Hematopoietic multipotent progenitor cell treated with erythropoietin and hydrocortisone succinate and interleukin-3 and kit ligand, for 15 days (in vitro differentiated cells): ENCODE measurements around the gene PRRG3.

Experiments used
- DNase-seq: peaks from one replicate; pipeline ENCODE4 v3.0.0-alpha.2; 2015; ENCODE audit warnings: low spot score

Gene PRRG3

GRCh38 chrX:151708821-151709220, 13.6 kb downstream of the PRRG3 start:
- no peak for DNase-seq

- DNase-seq, result no peak
Measured at GRCh38 chrX:151710457-151710856, 15.2 kb downstream of the PRRG3 start.

DNA sequence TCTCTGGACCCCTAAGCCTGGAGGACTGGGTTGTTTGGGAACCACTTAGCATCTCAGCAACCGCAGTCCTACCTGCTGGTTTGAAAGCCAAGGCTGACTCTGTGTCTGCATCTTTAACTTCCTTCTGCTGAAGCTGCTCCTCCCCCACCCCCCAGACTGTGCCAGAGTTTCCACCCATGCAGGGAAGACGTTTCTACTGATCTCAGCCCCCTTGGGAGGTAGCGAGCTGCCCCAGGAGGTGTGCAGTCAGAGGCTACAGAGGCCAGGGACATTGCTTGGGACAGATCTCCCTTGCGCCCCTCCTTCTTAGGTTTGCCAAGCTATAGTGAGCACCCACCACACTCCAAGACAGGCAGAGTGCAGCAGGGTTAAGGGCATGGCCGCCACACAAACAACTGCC, 15.9 kb downstream of the PRRG3 start:
- no peak for DNase-seq

DNA sequence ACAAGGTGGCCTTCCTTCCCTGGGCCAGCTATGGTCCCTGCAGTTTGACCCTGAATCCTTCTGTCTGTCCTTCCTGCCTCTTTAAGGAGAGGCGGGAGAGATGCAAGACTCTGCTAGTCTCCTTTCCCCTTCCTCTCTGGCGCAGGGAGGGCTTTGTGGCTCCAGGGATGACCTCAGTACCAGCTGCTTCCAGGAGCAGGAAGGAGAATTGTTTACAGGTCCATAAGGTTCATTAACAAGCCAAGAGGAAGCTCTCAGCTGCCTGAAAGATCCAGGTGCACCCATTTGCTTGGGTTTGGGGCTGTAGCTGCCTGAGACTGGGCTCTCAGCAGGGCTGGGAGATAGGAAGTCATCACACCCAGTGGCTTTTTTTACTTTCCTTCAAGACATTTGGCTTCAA, 16.5 kb downstream of the PRRG3 start:
- DNase-seq, result no peak

GRCh38 chrX:151712253-151712652, 17.0 kb downstream of the PRRG3 start:
- no peak for DNase-seq

DNA sequence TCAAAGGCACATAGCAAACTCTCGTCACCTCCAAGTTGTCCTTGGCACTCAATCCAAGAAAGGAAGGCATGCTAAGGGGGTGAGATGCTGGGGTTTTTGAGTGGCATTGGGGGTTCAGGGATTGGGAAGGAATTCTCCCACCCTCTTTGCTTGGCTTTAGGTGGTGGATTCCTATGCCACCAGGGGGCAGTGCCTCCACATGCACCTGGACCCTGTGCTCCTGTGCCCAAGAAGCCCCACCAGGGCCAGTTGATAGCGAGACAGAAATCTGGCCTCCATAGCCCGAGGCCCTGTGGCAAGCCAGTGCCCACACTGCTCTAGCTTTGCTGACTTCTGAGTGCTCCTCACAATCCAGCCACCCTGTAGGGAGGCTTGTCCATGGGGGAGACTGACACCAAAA, 18.6 kb downstream of the PRRG3 start:
- no peak for DNase-seq

- no peak for DNase-seq
Measured at GRCh38 chrX:151714362-151714761, 19.1 kb downstream of the PRRG3 start.

DNA sequence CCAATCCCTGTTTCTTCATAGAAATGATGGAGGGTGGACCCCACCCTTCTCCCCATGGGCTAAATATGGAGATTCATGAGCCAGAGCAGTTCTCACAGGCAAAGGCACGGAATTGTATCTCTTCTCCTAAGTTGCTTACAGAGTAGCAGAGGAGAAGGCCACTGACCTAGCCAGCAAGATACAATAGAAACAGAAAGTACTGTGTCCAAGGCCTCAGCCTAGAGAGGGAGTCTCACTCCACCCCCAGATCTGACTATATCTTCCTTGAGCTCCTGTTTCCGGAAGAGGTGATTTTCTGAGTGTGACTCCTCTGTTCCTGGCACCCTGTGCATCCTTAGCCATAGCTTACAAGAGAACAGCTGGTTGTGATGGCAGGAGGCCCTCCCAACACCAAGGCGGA, 20.5 kb downstream of the PRRG3 start, which contains the start of gene FATE1:
TSS of gene FATE1 (plus strand) at position 284 of the 400 bp plus-strand sequence. CDS start at position 369, 85 bp downstream.
- no peak for DNase-seq

DNA sequence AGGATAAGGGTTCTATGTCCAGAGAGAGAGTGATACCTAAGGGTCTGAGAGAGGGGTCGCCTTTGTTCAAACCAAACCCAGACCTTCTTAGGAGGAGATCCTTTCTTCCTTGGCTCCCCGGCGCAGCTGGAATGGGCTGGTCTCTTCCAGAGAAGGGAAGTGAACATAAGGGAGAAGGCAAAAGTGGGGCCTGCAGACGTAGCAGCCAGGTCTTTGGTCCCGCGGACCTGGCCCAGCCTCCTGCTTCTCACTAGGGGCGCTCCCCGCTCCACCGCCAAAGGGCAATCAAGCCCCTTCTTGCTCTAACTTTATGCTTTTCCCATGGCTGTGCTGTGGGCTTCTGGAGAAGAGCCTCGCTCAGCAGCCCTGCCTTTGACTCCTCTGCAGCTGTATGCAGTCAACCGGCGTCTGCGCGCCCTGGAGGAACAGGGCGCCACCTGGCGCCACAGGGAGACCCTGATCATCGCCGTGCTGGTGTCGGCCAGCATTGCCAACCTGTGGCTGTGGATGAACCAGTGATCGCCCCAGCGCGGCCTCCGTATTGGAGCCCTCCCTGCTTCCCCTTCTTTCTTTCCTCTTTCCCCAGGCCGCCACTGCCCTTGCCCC, 27.1 kb downstream of the PRRG3 start:
- no peak for DNase-seq

DNA sequence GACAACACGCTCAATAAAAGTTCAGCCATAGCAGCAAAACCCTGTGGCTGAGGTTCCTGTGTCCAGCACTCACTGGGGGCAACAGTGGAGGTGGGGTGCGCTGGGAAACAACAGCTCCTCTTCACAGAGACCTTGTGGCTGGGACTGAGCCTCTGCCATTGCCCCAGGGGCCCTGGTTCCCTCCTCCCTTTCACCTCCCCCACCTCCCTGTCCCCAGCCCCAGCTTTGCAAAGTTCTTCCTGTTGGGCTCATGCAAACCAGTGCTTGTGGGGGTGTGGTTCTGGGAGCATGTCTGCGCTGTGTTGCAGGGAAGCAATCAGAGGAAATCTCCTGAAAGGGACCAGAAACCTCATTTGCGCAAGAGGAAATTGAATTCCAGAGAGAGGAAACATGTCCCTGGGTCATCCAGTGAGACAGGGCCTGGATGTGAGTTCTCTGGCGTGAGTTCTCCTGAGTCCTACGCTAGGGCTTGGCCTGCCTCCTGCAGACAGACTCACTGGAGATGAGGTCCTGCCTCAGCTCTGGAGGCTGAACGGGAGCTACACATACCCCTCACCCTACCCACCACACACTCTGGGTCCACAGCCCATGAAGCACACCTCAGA, 28.0 kb downstream of the PRRG3 start:
- no peak for DNase-seq

DNA sequence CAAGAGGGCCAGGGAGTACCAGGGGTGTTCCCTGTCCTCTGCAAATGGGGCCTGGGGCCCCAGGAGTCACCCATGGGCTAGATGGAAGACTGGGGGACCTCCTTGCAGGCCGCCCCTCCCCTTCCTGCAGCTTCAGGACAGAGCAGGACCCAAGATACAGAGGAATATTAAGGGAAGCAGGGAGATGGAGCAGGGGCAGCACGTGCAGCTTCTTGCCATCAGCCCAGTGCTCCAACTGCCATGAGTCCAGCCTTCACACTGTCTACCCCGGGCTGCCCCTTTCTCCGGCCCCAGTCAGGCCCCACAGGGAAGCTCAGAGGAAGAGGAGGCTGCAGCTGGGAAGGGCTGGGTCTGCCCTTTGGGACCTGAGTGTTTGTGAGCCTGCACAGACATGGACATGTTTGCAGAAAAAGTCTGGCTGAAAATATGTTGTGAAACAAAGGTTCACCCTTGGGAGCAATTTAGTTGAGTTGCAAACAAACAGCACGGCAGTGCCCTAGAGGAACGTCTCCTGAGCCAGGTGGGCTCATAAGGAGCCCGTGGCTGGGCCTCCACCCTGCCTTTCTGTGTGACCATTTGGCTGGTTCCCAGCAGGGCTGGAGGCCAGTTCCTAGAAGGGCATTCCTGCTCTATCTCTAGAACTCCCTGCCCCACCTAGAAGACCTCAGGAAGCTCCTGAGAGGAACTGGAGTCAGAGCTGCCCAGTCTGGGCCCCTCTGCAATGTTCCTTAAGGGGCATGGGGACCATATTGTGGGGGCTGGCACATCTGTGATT, 29.5 kb downstream of the PRRG3 start:
- no peak for DNase-seq

- no peak for DNase-seq
Measured at GRCh38 chrX:151725338-151725614, 30.0 kb downstream of the PRRG3 start.

DNA sequence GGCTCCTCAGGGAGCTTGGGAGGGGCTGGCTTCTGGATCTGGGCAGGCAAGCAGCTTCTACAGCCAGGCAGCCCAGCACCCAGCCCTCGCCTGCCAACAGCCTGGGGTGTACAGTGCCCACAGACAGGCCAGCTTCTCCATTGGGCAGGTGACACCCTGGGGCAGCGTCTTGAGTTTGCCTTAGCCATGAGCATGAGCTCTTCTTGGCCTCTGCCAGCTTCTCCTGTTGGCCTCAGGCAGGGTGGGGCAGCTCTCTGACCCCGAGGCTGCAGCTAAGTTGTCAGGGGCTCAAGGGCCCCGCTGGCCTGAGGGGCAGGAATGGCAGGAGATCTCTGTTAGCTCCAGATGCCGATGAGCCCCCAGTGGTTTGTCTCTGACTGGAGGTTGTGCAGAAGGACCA, 31.5 kb downstream of the PRRG3 start:
- no peak for DNase-seq

DNA sequence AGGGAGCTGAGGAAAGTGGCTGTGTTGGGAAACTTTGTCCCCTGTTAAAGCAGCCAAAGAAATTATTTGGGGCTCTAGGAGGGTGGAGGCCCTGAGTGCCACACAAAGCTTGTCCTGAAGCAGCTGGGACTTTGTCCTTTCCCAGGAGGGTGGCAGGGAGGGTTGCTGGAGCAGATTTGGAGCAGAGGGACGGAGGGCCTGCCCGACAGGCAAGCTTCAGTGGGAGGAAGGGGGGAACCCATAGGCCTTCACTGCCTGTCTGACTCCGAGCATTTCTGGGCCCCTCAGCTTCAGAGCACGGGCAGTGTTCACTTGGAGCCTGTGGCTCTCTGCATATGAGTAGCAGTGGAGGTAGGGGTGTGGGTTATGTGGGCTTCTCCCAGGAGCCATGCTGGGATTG, 32.1 kb downstream of the PRRG3 start:
- no peak for DNase-seq

- no peak for DNase-seq
Measured at GRCh38 chrX:151729056-151729725, 33.9 kb downstream of the PRRG3 start.

DNA sequence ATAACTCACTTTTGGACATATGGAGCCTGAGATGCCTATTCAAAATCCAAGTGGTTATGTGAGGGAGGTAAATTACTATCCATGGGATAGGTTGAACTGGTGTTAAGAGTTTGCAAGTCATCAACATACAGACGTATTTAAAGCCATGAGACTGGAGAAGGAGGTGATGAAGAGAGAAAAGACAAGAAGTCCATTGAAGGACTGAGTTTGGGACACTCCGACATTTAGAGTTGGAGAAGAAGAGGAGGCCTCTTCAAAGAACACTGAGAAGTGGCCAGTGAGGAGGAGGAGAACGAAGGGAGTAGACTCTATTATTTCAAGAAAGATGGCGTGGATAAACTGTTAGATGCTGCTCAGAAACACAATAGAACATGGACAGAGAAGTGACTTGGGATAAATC, 39.2 kb downstream of the PRRG3 start, which contains the start of gene CNGA2:
TSS of gene CNGA2 (plus strand) at position 301 of the 400 bp plus-strand sequence. CDS start 3,738 bp downstream, outside the sequence.
- no peak for DNase-seq

GRCh38 chrX:151735219-151735618, 40.0 kb downstream of the PRRG3 start:
- no peak for DNase-seq

GRCh38 chrX:151736685-151737084, 41.4 kb downstream of the PRRG3 start:
- no peak for DNase-seq

- DNase-seq, result no peak
Measured at GRCh38 chrX:151737494-151737893, 42.2 kb downstream of the PRRG3 start.

GRCh38 chrX:151738751-151739150, 43.5 kb downstream of the PRRG3 start:
- DNase-seq, result no peak

DNA sequence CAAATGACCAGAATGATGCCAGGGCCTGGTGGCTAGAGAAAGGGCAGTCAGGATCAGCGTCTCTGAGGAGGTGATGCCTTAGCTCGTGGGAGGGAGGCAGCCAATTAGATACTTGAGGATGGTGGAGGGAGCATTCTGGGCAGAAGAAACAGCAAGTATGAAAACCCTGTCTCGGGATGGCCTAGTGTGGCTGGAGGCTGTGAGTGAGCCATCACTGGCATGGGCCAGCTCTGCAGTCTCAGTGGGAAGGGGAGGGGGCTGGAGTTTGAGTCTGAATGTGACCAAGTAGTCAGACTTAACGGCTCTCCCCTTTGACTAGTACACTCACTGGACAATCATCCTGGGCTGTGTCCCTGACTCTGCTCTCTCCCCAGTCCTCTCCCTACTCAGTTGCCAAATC, 46.3 kb downstream of the PRRG3 start:
- DNase-seq, result no peak

- DNase-seq, result no peak
Measured at GRCh38 chrX:151742311-151742710, 47.1 kb downstream of the PRRG3 start.
